ENCODE measurements around the gene MBNL2.

- TF ChIP-seq, protein P1, sequence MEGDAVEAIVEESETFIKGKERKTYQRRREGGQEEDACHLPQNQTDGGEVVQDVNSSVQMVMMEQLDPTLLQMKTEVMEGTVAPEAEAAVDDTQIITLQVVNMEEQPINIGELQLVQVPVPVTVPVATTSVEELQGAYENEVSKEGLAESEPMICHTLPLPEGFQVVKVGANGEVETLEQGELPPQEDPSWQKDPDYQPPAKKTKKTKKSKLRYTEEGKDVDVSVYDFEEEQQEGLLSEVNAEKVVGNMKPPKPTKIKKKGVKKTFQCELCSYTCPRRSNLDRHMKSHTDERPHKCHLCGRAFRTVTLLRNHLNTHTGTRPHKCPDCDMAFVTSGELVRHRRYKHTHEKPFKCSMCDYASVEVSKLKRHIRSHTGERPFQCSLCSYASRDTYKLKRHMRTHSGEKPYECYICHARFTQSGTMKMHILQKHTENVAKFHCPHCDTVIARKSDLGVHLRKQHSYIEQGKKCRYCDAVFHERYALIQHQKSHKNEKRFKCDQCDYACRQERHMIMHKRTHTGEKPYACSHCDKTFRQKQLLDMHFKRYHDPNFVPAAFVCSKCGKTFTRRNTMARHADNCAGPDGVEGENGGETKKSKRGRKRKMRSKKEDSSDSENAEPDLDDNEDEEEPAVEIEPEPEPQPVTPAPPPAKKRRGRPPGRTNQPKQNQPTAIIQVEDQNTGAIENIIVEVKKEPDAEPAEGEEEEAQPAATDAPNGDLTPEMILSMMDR (conservative IDR thresholded peaks at IDR 0.05; ENCODE audit: low read length), result no peak
- no peak for TF ChIP-seq EZH2phosphoT487 (IDR thresholded peaks at IDR 0.05; ENCODE audit: borderline replicate concordance, low read depth, low read length)
These were observed 32.2 kb upstream of the MBNL2 start for GRCh38 chr13:97189928-97190327.

All from OCI-LY7 (cell line).